Germinal center (tissue), 1 donor: ENCODE measurements around the gene DCDC1.
"Not testable (repeated sequence)": the region's sequence is repeated elsewhere in the genome, so short reads cannot be mapped to it uniquely, and the experiment has no call there.

Experiments used
- DNase-seq: peaks from one replicate; pipeline ENCODE4 v3.0.0; 2012; ENCODE audit warnings: mixed read lengths, low spot score

Gene DCDC1

DNA sequence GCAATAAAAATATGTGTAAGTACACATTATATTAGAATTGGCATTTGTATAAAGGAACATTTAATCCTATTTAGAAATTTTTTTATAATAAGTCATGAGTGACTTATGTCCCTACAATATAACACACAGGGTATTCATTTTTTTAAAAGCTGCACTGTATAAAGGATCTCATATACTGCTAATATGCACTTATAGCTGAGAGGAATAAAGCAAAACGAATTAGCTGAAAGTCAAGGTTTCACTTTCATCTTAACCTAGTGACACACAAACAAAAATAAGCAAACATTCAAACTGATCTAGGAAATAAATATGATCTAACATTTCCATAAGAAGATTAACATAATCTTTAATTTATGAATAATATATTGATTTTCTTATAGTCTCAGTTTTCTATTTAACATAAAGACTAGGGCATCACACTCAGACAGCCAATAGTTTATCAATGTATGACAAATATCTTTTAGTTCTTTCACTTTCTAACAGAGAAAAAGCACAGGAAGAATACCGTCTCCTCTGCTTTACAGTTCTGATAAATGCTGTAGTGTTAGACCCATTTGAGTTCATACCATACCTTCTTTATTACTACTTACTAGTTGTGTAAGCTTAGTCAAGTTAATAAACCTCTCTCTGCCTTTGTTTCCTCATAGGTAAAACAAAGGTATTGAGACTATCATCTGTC, 42.9 kb downstream of the DCDC1 start:
- DNase-seq: no peak

DNA sequence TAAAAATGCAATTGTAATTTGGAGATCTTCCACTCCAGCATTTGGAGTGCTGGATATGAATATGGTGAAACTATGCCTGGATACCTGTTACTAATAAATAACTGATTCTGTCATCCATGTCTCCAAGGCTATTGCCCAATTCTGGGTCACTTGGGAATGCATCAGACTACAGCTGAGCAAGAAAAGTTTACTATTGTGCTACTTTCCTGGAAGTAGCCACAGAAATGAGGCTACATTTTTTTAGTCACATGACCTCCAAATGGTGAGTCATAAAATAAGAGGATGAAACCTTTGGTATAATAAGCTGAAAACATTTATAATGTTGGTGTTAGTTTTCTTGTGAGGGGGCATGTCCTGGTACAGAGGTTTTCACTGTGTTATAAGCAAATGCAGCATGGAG, 44.4 kb downstream of the DCDC1 start:
- no peak for DNase-seq

DNA sequence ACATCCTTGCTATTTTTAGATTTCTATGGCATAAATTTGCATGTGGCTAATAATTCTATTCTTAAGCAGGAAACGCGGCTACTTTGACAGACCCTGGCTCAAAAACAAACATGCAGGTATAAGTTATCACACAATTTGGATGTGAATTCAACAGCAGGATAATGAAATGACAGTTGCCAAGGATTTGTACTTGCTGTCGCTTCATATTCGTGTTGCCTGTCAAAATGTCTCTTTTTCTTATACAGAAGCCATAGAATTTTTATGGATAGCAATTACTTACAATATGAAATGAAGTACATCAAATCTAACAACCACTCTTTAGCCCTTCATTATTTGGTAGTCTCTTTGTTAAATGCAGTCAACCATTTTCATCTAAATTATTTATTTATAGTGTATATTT, 46.4 kb downstream of the DCDC1 start:
- DNase-seq: no peak

DNA sequence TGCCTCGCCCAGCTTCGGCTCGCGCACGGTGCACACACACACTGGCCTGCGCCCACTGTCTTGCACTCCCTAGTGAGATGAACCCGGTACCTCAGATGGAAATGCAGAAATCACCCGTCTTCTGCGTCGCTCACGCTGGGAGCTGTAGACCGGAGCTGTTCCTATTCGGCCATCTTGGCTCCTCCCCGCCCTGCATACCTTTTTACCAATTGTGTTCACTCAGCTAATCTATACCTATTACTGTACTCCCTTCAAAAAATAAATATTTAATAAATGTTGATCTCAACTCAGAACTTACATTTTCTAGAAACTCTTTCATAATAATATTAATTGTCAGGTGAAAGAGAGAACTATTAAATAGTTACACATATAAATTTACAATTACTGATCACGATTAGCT, 48.0 kb downstream of the DCDC1 start:
- DNase-seq: not testable (repeated sequence)

DNA sequence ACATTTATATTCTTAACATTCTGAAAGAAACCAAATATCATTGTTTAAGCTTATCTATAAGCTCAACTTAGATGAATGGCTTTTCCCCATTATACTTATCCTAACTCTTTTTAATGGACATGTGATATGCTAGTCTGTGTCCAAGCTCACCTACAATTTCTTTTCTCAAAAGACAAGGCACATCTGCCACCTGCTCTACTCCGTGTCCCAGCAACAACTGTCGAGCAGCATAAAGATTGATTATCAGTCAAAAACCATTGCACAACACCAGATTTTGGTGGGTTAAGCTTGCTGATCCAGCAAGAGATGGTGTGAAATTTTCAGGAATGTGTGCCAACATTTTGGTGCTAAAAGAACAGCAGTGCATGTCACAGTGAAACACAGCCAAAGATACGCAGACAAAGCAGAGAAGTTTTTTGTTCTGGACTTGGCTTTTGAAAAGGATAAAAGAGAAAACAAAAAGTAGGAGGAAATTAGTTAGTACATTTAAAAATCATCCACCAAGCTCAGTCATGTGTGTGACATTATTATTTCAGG, 65.8 kb downstream of the DCDC1 start:
- DNase-seq: no peak

DNA sequence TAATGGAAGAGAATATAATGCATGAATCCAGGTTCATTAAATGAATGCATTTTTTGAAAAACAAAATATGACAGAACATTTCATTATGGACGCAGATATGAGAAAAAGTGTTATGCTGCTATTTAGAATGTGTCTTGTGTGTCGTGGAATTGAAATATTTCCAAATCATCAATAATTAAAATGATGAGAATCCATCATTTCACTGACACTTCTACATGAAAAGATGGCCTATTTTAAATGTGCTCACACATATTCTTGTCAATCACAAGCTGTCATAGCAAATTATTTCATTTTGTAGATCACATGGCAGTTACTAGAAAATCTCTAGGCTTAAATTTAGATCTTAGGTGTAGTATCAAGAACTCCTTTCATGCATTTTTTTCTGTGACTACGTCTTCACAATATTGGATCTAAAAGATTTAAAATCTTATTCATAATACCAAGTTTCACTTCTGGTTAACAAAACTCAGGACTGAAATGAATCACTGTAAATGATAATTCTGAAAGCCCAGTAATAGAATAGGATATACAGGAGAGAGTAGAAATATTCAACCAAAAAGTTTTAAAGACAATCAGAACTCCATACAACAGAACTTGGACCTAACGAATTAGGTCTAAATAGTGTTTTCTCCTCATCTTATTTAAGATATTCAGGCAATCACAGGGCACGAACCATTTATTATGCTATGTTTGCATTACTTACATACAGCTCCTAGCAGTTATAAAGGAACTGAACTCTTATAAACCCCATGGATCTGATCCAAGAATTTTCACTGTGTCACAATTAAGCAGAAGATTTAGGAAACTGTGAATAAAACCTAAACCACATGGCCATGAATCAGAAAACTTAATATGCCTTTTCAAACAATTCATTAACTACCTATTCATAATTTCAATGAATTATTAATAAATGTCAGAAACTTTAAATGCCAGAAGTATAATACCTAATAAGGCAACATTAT, 67.7 kb downstream of the DCDC1 start:
- DNase-seq: no peak

DNA sequence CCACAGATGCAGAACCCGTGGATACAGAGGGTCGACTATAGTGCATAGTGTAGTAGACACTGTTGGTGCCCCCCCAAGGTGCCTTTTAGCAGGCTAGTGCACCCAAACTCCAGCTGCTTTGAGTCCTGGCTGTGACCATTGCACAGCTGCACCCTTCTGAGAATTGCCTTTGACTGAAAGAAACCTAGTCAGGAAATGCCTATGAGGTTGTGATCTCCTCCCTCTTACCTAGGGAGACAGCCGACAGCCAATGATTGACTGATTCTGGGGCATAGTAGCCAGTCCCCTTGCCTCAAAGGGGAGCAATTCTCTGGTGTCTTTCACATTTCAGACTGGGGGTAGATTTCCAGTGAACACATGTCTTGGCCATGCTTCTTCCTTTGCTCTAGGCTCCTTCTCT, 74.2 kb downstream of the DCDC1 start:
- DNase-seq: no peak

DNA sequence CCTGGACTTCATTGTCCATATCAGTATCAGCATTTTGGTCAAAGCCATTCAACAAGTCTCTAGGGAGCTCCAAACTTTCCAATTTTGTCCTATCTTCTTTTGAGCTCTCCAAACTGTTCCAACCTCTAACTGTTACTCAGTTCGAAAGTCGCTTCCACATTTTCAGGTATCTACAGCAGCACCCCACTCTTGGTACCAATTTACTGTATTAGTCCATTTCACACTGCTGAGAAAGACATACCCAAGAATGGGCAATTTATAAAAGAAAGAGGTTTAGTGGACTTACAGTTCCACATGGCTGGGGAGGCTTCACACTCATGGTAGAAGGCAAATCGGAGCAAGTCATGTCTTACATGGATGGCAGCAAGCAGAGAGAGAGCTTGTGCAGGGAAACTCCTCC, 96.0 kb downstream of the DCDC1 start:
- not testable (repeated sequence) for DNase-seq

DNA sequence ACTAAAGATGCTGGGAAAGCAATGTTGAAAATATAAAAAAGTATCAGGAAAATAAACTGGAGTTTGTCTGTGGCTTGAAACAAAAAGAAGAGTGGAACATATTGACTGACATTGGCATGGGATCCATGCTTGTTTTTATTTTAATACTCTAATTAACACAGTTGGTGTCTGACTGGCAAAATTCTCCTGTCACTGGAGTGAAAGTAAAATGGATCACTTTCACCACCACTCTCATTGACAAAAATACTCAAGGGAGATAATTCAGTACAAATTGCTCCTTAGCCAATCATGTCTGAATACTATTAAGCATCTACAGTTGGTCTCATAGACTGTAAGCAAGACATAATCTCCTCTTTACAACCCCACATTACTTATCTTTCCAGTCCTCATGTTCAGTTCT, 101.8 kb downstream of the DCDC1 start:
- DNase-seq: no peak

DNA sequence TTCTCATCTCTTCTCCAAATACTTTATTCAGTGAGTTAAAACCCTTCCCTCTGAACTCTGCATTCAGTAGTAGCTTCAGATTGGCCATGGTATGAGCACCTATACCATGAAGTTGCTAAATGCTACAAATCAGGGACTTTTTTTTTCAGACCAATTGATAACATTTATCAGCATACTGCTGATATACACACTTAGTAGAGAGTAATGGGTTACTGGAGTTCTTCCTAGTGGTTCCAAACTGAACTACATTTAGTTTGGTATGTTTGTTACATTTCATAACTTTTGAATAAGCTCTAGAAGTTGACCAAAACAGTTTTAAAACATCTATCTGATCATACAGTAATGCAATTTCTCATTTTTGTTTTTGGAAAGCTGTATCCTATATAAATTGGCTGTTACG, 104.7 kb downstream of the DCDC1 start:
- no peak for DNase-seq

DNA sequence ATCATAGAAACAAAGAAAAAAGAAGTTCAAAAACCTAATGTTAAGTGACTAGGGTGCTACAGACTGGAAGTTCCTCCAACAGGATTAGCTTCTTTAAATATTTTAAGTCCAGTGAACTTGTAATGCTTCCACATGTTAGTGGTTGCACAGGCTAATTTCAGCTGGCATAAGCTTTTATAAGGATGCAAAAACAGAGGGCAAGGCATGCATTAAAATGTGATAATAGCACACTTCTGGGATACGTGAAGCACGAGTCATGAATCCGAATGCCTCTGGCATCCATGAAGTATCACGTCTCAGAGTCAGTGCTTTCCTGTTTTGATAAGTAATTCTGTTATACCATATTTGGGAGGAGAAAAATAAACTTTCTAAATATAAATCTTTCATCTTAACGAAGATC, 106.8 kb downstream of the DCDC1 start:
- no peak for DNase-seq

DNA sequence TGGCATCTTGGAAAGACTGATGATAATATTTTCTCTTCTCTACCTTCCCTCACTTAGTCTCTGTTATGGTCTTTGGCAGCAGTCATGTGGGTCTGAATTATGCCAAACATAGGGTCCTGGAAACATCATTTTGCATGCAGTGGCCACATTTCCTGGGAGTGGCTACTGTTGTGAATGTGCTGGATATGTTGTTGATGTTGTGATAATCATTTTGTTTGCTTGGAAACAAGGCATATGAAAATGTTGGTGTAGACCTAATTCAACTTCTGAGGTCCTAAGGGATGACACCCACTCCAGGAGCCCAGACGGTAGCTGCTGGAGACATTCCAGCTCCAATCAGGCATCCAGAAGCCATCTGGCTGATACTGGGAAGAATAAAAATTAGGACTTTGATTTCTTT, 109.7 kb downstream of the DCDC1 start:
- DNase-seq: no peak

DNA sequence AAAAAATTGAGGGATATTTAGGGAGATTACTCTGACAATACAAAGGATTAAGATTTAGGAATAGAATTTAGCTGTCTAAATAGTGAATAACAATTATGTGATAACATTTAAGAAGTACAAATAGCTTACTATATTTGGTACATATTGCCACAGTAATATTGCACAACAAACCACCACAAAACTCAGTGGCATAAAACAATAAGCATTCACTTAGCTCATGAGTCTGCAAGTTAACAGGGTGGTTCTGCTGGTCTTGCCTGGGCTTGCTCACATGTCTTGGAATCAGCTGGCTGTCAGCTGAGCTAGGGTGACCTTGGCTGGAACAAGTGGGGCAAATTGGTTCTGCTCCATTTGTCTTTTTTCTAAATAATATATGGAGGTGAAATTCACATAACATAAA, 115.1 kb downstream of the DCDC1 start:
- no peak for DNase-seq

DNA sequence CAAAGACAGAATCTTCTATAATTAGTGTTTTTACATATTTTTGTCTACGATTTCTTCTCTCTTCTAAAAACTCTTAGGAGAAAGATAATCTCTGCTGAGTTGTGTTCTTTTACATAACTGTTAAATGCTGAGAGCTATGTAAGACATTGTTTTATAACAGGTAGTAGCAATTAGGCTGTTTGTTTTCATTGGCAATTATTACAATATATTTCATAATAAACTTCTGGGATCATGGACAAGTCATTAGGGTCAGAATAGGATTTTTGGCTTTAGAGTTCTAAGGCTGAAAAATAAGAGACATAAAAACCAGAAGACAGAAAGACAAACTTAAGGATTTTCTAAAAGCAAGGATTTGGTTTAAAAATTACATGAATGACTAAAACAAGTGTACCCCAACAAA, 120.8 kb downstream of the DCDC1 start:
- no peak for DNase-seq

DNA sequence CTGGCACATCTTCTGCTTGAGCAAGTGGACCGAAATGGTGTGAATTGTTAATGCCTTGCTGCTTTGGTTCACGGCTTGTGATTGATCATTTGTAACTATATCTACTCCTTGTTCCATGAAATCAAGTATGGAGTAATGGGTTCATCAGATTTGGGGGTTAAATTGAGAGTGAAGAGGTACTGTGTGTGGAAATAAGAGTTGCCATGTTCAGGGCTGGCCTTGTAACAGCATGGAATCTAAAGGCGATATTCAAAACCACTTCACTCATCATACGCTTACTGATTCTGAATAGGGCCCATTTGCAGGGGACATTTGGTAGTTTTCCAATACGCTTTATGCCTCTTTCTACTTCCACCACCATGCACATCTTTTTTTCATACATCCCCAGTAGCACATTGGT, 122.2 kb downstream of the DCDC1 start:
- DNase-seq: no peak

DNA sequence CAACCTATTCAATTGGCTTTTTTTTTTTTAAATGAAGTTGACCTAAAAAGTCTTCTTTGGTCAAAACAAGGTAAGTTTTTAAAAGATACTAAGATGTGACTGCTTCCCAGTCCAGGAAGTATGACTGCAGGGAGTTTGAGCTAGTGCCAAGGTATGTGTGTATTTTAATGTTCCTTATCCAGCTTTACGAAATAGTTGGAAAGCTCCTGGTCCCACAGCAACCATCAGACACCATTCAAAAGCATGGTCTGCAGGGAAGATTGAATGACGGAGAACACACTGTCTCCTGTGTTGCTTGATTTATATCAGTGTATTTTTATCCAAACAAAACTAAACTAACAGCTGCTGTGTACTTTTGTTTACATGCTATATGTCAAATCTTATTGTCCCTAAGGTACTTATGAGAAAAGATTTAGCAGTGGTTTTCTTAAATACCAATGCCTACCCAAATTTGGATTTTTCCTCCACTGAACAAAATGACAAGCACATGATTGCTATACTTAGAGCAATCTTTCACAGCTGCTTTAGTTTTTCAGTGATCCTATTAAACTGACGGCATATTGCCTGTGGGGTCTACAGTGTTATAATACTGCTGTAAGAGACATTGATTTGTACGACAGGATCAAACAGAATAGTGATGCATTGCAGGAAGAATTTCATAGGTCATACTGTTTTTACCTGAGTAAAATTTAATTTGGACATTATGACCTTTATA, 122.9 kb downstream of the DCDC1 start:
- DNase-seq: no peak

DNA sequence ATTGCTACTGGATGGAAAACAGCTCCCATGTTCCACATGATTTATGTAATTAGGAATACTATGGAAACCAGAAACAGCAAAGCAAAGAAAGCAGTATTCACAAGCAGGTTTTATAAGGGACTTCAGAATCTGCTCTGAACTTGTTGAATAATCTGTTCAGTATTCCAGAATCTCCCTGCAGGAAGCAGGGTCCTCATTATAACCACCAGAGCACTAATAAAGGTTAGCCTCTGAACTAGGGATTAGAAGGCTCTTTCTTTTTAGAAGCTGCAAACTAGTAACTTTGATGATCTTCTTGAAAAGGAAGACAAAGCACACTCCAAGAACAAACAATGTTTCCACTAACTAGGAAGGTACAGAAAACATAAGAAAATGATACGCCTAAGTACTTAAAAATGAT, 125.8 kb downstream of the DCDC1 start:
- DNase-seq: no peak

DNA sequence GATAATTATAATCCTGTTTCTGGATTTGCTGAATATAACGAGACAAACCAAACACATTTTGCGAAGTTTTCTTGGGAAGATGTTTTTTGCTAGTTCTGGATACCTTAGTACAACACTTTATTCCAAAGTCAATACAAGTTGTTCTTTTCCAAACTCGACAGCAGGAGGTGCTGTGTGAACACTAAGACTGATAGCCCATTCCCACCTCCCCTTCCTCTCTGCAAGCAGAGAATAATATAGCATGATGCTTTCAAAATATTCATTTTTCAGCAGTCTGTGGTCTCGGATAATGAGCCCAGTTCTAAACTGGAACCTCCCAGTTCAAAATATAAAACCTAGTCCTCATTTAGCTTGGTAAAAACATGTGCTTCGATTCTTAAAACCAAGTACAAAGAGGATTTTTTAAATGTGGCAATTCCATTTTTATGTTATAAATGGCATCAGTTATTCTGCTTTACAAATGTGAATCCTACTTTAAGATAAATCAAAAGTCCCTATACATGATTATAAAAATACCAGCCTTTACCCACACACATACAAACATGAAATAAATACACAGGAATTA, 129.1 kb downstream of the DCDC1 start:
- DNase-seq: no peak

DNA sequence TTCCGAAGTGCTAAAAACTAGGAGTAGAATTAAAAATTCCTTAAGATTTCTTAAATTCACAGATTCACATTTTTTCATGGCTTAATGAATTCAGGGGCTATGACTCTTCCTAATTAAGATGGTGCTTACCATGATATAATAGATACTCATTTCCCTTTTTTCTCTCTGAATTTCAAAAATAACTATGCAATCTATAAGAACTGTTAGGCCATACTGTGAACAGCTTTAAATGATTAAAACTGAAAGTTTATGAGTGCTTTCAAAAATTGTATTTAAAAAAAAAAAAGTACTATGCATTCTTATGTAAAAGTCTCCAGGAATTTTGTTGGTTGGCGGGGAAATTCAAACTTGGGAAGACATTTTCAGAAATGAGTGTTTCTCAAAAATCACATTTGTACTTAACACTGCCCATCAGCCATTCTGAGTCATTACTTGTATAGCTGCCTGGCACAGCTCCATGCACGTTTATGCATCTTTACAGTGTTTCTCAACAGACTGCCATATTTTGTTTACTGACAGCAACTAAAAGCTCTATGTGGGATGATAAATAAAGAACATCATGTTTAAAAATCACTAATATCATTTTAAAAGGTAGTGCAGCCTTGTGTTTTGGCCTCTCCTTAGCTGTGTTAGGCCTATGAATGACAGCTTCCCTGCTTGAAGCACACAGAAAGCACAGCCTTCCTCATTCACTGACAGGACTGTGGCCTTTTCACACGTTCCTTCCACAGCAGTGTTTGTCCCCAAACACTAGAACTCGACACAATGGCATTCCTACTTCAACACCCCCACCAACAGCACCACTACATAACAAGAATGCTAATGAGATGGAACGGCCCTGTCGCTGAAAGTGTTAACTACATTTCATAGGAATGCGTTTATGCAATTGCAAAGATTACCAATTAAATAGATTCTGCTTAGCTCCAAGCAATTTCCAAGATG, 131.4 kb downstream of the DCDC1 start:
- no peak for DNase-seq

DNA sequence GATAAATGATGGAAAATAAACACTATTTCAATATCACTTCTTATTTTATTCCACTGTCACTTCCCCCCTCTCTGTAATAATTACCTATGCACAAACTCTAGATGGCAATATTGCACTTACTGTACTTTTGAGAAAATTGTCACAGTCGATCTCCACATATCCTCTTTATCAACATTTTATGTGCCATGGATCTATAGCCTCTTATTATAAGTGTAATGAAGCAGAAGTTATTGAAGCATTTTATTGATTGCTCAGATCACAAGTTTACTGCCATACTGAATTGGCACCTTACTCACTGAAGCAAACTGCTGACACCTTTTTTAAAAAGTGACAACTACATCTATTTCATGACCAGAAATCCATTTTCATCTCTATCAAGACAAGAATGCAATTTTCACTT, 133.4 kb downstream of the DCDC1 start:
- no peak for DNase-seq

DNA sequence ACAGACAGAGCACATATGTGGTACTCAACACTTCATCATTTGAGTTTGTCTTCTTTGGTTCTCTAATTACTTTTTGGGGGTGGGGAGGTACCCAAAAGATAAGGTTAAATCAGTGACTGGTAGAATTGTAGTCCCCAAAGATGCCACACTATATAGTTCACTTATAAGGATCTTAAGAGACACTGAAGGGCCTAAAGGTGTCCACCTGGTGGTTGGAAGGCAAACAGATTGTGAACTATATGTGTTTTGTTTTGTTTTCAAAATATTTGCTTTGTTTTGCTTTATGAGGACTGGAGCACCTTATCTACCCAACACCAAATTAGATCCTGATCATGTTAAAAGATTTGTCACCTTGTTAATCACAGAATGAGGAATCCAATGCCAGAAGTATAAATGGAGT, 136.1 kb downstream of the DCDC1 start:
- no peak for DNase-seq
